CD4-positive, alpha-beta T cell treated with Interleukin-15 for 4 hours (primary cell): ENCODE results near the gene DLK2.
A peak's percentile ranks its signal among the peaks of the same experiment; 100 is the strongest.

Experiments
- DNase-seq: peaks from one replicate; pipeline ENCODE4 v3.0.0-alpha.2; 2020; ENCODE audit warnings: low spot score

Gene DLK2

DNA sequence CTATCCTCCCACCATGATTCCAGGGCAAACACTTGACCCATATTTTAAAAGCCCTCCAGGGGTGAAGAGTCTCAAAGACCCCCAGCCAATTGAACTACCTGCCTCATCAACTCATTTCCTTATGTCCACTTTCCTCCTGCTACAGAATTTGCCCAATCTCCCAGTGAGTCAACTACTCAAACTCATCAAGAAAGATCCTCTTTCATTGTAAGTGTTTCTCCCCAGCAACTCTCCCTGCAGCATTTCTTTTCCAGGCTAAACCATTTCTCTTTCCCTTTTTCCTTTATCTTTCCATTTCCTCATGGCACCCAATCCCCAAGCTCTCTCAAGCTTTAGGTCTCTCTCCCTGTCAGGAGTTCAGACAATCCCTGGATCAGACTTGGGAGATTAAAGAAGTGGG, 1.5 kb downstream of the DLK2 start:
- no peak for DNase-seq

GRCh38 chr6:43452896-43453295, 2.5 kb downstream of the DLK2 start:
- no peak for DNase-seq

GRCh38 chr6:43451939-43452338, 3.4 kb downstream of the DLK2 start:
- no peak for DNase-seq

GRCh38 chr6:43451348-43451747, 4.0 kb downstream of the DLK2 start:
- DNase-seq, result no peak

DNA sequence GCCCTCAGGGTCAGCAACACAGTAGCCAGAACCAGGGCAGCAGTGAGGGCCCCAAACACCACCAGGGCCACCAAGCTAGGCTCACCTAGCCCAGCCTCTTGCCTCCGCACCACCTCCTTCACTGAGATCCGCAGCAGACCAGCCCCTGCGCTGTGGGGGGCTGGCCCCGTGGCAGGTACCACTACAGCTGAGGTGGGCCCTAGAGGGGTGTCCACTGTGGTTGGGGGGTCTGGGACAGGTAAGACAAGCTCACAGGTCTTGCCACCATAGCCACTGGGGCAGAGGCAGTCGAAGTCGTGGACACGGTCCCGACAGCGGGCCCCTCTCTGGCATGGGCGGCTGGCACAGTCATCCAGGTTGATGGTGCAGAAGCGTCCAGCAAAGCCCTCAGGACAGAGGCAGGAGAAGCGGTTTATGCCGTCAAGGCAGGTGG, 4.6 kb downstream of the DLK2 start:
- no peak for DNase-seq

- DNase-seq, result no peak
Observed at GRCh38 chr6:43448916-43449315, 6.4 kb downstream of the DLK2 start.

DNA sequence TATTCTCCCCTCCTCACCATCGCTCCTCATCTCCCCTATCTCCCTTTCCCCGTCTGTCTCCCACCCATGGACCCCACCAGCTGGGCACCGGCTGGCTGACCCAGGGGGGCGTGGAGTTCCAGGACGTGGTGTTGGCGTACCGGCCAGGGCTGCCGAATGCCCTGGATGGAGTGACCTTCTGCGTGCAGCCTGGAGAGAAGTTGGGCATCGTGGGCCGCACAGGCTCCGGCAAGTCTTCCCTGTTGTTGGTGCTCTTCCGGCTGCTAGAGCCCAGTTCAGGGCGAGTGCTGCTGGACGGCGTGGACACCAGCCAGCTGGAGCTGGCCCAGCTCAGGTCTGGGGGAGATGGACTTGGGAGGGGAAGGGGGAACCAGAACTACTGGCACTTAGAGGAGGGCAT, 7.7 kb downstream of the DLK2 start:
- no peak for DNase-seq

DNA sequence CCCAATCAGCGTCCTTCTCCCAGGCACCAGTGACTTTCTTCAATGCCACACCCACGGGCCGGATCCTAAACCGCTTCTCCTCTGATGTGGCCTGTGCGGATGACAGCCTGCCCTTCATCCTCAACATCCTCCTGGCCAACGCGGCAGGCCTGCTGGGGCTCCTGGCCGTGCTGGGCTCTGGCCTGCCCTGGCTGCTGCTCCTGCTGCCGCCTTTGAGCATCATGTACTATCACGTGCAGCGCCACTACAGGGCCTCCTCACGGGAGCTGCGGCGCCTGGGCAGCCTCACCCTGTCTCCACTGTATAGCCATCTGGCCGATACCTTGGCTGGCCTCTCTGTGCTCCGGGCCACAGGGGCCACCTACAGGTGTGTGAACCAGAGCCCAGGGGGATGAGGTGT, 9.8 kb downstream of the DLK2 start:
- no peak for DNase-seq

GRCh38 chr6:43444582-43444981, 10.8 kb downstream of the DLK2 start:
- no peak for DNase-seq

DNA sequence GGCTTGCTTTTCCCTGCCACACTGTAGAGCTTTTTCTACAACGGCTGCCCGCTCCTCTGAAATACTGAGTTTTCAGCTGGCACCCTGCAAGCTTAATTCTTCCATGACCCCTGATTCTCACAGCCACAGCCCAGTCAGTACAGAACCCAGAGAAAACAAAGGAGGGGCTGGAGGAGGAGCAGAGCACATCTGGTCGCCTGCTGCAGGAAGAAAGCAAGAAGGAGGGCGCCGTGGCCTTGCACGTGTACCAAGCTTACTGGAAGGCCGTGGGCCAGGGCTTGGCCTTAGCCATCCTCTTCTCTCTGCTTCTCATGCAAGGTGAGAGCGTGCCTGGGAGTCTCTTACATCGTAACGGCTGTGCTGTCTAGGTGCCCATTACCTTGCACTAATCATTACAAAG, 11.3 kb downstream of the DLK2 start:
- DNase-seq, result no peak

DNA sequence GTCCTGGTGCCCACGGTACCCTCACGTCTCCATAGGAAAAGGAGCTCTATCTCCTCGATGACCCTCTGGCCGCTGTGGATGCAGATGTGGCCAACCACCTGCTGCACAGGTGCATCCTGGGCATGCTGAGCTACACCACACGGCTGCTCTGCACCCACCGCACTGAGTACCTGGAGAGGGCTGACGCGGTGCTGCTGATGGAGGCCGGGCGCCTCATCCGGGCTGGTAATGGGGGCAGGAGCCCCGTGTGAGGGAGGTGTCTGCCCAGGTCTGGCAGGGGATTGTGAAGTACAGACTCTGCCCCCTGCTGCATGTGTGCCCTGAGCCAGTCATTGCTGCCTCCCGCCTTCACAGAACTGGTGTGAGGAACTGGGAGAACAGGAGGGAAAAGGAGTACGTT, 12.4 kb downstream of the DLK2 start:
- DNase-seq, result no peak

- DNase-seq, result no peak
Observed at GRCh38 chr6:43437700-43438099, 17.6 kb downstream of the DLK2 start.

- no peak for DNase-seq
Observed at GRCh38 chr6:43436577-43437282, 18.6 kb downstream of the DLK2 start.

DNA sequence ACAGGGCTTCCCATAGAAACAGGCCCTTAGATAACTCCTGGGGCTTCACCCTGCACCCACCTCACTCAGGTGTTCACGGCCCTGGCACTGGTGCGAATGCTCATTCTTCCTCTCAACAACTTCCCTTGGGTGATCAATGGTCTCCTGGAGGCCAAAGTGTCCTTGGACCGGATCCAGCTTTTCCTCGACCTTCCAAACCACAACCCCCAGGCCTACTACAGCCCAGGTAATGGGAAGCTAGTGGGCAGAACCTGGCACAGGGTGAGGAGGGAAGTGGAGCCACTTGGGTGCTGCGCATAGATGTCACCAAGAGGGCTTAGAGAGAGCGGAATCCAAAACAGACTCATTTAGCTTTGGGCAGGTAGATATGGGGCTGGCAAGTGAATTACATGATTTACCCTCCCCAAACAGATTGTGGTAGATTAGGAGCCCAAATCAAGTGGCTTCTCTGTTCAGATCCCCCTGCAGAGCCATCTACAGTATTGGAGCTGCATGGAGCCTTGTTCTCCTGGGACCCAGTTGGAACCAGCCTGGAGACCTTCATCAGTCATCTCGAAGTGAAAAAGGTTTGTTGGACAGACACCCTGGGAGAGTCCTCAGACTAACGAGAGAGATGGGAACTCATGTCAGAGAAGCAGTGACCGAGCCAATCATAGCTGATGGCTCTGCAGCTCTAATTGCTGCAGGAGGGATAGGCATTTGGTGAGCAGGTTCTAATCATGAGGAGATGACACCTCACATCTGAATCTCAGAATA, 19.5 kb downstream of the DLK2 start:
- DNase-seq, result no peak

DNA sequence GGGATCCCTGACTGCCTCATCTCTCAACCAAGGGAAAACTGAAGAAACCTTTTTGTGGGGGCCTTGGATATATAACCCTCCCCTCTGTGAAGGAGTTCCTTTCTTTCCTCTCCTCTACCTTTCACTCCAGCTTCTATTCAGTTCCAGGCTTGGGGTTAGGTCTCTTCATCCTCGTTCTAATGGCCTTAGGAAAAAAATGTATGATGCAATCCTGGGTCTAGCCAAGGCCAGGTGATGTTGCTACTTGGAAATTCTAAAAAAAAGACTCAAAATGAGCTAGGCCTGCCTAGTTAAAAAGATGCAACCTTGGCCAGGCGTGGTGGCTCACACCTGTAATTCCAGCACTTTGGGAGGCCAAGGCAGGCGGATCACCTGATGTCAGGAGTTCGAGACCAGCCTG, 20.4 kb downstream of the DLK2 start:
- no peak for DNase-seq

- no peak for DNase-seq
Observed at GRCh38 chr6:43434001-43434840, 21.1 kb downstream of the DLK2 start.

GRCh38 chr6:43433148-43433547, 22.2 kb downstream of the DLK2 start:
- DNase-seq, result no peak

GRCh38 chr6:43432009-43432945, 23.1 kb downstream of the DLK2 start:
- DNase-seq, result no peak

- DNase-seq, result no peak
Observed at GRCh38 chr6:43428874-43429273, 26.5 kb downstream of the DLK2 start.

DNA sequence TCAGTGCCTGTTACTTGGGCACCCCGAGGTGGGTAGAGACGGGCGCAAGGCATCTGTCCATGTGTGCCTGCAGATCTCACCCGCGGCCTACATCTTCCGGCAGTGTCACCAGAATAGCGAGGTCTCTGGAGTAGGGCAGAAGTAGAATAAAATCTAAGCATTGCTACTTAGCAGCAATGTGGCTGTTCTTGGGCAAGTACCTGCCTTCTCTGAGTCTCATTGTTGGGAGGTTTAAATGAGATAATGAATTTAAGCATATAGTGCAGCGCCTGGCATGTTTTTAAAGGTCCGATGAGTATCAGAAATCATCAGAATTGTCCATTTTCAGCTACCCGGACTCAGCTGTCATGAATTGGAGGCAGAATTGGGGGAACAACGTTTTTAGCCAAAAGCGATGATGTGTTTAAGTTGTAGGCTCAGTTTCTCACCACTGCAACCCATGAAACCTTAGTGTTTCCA, 27.2 kb downstream of the DLK2 start:
- DNase-seq, result no peak

DNA sequence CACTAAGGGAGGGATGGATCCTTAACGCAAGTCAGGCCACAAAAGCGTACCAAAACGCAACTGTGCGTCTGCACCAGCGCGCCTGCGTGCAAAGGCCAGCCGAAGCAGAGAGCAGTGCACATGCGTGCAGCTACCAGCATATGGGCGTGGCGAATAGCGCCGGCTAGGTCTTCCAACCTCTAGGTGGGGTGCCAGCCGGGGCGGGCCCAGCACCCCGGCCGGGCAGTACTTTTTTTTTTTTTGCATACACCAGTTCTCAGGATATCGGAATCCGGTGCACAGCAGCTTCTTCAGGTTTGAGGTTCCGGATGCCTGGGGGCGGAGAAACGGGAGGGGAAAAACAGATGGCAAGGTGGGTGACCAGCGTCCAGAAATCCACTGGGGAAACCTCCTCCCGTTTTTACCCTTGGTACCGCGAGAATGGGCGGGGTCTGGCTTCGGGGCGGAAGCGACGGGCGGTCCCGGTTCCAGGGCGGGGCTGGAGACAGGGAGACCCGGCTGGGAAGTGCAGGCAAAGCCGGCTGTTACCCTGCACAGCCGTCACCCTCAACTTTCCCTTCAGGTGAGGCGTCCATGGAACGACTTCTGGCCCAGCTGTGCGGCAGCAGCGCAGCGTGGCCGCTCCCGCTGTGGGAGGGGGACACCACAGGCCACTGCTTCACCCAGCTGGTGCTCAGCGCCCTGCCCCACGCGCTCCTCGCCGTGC, 27.8 kb downstream of the DLK2 start, which contains the start of gene ABCC10:
Gene ABCC10, plus strand, starts transcription at position 136 of the 706 bp plus-strand sequence. Its CDS starts 438 bp downstream, at position 574.
- peak; percentile 95 for DNase-seq
